PC-9 (cell line): ENCODE results near the gene KRTAP5-1.

ENCODE experiments used
- EZH2 ChIP-seq: fragments of 200-600 bp; sonication (generic); IDR thresholded peaks from 2 replicates; pipeline ENCODE4 v1.8.0; 2017; ENCODE audit warnings: antibody characterized with exemption, low read depth
- TF ChIP-seq, protein P1 (sequence below): fragments of 200-600 bp; sonication (generic); conservative IDR thresholded peaks from 2 replicates; pipeline ENCODE4 v1.6.1; 2017; ENCODE audit warnings: mixed run types, antibody characterized with exemption, mild to moderate bottlenecking, moderate library complexity

DNA sequence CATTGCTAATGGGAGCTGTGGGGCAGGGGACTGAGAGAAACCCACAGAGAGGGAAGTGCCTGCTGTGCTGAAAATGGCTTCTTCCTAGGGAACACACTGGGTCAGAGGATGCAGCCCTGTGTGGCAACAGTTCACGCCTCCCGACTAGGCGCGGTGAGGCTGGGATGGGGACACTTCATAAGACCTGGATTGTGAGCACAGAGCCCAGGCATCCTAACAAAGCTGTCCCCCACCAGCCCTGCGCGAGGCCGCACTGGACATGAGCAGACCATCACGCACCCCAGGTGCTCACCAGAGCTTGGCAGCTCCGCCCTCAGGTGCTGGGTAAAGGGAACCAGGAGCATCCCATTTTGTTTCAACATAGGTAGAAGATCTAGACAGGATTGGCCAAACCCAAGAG lies 38.6 kb upstream of the KRTAP5-1 start:
- TF ChIP-seq, protein P1, sequence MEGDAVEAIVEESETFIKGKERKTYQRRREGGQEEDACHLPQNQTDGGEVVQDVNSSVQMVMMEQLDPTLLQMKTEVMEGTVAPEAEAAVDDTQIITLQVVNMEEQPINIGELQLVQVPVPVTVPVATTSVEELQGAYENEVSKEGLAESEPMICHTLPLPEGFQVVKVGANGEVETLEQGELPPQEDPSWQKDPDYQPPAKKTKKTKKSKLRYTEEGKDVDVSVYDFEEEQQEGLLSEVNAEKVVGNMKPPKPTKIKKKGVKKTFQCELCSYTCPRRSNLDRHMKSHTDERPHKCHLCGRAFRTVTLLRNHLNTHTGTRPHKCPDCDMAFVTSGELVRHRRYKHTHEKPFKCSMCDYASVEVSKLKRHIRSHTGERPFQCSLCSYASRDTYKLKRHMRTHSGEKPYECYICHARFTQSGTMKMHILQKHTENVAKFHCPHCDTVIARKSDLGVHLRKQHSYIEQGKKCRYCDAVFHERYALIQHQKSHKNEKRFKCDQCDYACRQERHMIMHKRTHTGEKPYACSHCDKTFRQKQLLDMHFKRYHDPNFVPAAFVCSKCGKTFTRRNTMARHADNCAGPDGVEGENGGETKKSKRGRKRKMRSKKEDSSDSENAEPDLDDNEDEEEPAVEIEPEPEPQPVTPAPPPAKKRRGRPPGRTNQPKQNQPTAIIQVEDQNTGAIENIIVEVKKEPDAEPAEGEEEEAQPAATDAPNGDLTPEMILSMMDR, result no peak
- TF ChIP-seq EZH2, result no peak
